ENCODE measurements around the gene SLC25A26.

DNA sequence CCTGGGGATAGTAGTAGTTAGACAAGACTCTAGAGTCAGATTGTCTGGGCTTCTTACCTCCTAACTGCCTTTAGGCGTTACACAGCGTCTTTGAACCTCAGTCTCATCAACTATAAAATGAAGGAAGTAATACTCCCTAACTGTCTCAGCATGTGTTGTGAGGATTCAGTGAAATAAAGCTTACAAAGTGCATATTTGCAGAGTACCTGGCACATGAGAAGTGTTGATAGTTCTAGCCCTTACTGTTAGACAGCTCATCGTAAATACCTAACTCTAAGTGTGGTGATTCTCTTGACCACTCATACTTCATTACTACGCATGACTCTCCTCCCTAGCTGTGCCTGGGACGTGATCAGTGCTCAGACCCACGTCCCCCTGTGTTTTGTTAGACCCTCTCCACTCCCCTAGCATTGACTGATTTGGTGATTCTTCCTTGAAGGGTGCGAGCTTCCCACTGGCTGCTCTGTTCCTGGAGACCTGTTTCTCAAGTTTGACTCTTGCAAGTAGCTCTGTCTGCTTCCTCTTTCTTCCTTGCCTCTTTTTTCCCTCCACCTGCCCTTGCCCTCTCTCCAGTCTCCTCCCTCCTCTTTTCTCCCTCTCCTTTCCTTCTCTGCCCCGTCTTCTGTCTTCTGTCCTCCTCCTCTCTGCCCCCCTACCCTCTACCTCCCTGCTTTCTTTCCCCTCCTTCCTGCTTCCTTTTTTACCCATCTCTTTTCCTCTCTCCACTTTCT, 124.2 kb downstream of the SLC25A26 start:
- TF ChIP-seq, protein P1, sequence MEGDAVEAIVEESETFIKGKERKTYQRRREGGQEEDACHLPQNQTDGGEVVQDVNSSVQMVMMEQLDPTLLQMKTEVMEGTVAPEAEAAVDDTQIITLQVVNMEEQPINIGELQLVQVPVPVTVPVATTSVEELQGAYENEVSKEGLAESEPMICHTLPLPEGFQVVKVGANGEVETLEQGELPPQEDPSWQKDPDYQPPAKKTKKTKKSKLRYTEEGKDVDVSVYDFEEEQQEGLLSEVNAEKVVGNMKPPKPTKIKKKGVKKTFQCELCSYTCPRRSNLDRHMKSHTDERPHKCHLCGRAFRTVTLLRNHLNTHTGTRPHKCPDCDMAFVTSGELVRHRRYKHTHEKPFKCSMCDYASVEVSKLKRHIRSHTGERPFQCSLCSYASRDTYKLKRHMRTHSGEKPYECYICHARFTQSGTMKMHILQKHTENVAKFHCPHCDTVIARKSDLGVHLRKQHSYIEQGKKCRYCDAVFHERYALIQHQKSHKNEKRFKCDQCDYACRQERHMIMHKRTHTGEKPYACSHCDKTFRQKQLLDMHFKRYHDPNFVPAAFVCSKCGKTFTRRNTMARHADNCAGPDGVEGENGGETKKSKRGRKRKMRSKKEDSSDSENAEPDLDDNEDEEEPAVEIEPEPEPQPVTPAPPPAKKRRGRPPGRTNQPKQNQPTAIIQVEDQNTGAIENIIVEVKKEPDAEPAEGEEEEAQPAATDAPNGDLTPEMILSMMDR (IDR thresholded peaks at IDR 0.05): no peak
- peak in 1 of 3 donors; percentile 10 for TF ChIP-seq POLR2AphosphoS5 (IDR thresholded peaks at IDR 0.05)

All from transverse colon (tissue), 4 donors.